Measurements from ENCODE around the gene SKIC8.
"Not testable (repeated sequence)": the region's sequence is repeated elsewhere in the genome, so short reads cannot be mapped to it uniquely, and the experiment has no call there.

SKIC8 gene

GRCh38 chr15:78251136-78251535, 48.3 kb downstream of the SKIC8 start:
- DNase-seq (ENCODE audit: low read depth in 2 of 2) = no peak

DNA sequence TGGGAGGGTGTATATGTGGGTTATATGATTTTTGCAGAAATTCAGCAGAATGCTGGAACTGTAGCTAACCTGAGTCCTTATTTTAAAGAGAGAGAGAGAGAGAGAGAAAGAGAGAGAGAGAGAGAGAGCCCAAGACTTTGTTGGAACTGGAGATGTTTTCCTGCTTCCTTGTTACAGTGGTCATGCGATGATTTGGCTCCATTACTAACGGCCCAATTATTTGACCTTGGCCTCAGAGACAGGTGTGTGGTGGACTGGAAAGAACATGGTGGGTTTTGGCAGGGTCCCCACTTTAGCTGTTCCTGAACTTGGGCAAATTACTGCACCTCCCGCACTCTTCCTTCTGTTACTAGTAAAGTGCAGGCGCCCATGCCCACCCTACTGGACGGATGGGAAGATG, 50.3 kb downstream of the SKIC8 start:
- no peak for DNase-seq (ENCODE audit: low read depth in 2 of 2)

DNA sequence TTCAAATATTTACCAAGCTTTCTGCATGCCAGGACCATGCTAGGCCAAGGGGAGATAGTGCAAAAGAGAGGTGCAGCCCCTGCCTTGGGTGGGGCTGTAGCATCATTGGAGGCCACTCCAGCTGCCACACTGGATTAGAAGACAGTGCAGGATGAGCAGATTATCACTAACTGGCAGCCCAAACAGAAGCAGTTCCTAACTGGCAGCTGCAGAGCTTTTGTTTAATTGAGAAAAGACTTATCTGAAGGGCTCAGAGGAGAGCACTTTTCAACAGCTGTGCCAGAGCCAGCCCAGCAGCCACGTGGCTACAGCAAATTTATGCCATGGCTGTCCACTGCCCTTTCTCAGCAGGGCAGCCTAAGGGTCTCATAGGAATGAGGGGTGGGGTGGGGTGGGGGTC, 51.5 kb downstream of the SKIC8 start:
- no peak for DNase-seq (ENCODE audit: low read depth in 2 of 2)

- not testable (repeated sequence) for DNase-seq (ENCODE audit: low read depth in 2 of 2)
Measured at GRCh38 chr15:78245976-78246620, 53.3 kb downstream of the SKIC8 start.

DNA sequence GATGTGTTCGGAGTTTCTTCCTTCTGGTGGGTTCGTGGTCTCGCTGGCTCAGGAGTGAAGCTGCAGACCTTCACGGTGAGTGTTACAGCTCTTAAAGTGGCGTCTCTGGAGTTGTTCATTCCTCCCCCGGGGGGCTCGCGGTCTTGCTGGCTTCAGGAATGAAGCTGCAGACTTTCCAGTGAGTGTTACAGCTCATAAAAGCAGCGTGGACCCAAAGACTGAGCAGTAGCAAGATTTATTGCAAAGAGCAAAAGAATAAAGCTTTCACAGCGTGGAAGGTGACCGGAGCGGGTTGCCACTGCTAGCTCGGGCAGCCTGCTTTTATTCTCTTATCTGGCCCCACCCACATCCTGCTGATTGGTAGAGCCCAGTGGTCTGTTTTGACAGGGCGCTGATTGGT, 54.0 kb downstream of the SKIC8 start:
- DNase-seq (ENCODE audit: low read depth in 2 of 2) = not testable (repeated sequence)

- DNase-seq (ENCODE audit: low read depth in 2 of 2) = no peak
Measured at GRCh38 chr15:78244893-78245292, 54.5 kb downstream of the SKIC8 start.

DNA sequence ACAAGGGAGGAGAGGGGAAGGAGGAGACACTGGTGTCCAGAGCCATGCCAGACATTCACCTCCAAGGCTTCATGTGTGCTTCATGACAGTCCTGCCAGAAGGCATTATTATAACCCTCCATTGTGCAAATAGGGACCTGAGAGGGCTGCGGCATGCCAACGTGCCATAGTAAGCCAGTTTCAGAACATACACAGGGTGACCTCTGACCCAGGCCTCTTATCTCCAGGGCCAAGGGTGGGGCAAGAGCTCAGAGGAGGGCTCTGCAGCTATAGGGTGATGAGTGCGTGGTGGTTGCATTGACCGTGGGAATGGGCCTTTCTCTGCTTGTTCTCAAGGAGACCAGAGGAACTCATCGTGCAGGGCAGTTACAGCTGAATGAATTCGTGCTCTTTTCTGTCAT, 55.3 kb downstream of the SKIC8 start:
- no peak for DNase-seq (ENCODE audit: low read depth in 2 of 2)

- no peak for DNase-seq (ENCODE audit: low read depth in 2 of 2)
Measured at GRCh38 chr15:78243491-78243941, 55.9 kb downstream of the SKIC8 start.

GRCh38 chr15:78243058-78243457, 56.4 kb downstream of the SKIC8 start:
- DNase-seq (ENCODE audit: low read depth in 2 of 2) = no peak

DNA sequence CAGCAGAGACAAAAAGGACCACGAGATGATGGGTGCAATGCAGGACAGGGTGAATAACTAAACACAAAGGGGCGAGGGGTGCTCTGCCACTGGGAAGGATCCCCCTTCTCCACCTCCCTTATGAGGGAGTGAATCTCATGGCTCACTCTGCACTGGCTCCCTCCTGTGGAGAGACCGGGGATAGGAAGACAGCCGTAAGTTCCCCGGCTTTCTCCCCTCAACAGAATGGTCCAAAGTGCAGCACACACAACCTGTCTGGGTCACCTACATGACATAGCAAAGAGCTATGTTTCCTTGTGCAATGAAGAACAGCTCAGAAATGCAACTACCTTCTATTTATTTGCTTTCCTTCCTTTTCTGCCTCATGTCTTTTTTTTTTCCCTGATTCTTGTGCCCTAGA, 57.3 kb downstream of the SKIC8 start:
- DNase-seq (ENCODE audit: low read depth in 2 of 2) = no peak

GRCh38 chr15:78241017-78241416, 58.4 kb downstream of the SKIC8 start:
- peak; percentile 65 to 68 for DNase-seq (ENCODE audit: low read depth in 2 of 2)

- DNase-seq (ENCODE audit: low read depth in 2 of 2) = no peak
Measured at GRCh38 chr15:78239811-78240210, 59.6 kb downstream of the SKIC8 start.

DNA sequence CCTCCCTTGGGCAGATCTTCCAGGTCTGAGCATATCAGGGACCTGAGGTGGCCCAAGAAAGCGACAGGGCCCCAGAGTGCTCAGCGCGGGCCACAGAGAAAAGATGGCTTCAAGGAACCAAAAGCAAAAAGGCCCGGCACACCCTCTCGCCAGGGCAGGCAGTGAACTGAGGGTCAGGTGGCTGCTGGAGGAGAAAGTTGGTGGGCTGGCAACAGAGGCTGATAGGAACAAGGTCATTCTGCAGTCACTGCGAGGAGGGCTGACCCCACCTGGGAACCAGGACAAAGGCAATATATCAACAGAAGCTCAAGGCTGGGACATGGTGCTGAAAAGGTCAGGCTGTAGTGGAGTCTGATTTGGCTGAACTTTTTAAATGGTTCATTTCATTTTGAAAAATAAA, 62.3 kb downstream of the SKIC8 start:
- DNase-seq (ENCODE audit: low read depth in 2 of 2) = no peak

GRCh38 chr15:78236491-78236890, 62.9 kb downstream of the SKIC8 start:
- DNase-seq (ENCODE audit: low read depth in 2 of 2) = no peak

DNA sequence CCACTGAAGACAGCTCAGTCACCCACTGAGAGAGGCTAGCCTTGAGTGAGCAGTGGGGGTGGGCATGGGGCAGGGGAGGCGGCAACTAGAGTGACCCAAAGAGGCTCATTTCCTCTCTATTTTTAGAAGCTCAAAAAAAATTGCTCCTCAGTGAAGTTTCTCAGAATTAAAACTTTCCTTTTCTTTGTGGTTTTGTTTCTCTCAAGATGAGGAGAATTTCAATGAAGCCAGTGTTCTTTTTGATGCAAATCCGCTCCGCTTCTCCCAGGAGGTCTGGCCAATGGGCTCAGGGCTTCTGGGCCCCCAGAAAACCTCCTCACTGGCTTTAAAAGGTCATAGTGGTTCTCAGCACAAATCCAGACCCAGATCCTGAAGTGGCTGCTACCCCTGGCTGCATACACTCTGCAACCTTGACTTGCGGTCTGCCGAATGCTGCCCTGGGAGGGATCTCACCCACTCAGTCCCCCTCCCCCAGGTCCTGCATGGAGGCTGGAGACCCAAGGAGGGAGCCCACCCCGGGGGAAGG, 64.8 kb downstream of the SKIC8 start, which contains the start of gene ACSBG1:
Gene ACSBG1, minus strand, starts transcription at position 51 of the 526 bp plus-strand sequence. CDS start 64 bp downstream, outside the sequence.
- DNase-seq (ENCODE audit: low read depth in 2 of 2) = no peak

DNA sequence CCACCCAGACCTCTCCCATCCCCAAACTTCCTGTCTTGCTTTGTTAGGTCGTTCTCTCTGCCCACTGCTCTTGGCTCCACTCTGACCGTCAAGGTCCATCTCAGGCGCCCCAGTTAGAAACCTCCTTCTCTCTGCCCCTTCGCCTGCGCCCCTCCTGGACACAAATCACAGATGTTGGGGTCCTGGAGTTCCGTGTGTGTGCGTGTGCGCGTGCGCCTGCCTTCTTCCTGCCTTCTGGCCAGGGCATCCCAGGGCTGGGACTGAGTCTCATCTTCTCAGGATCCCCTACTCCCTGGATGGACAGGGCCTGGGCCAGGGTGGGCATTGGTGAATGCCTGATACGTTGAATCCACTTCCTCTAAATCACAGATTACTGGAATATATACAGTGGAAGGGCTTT, 65.9 kb downstream of the SKIC8 start:
- DNase-seq (ENCODE audit: low read depth in 2 of 2) = no peak

Data from stimulated activated CD8-positive, alpha-beta memory T cell treated with anti-CD3 and anti-CD28 coated beads, Interleukin-15, amount 100 ng/mL, for 48 hours (primary cell).